IMR-90 (cell line): ENCODE data around the gene ATP6V0C. TPM values are rescaled to one million over a fixed set of nuclear protein-coding genes. Genes with fewer than 3 reads are reported as not detected.
A peak's percentile ranks its signal among the peaks of the same experiment; 100 is the strongest.

Source experiments
- ATAC-seq: fragments of 200-7000 bp; cut with Tn5 transposase; 2 replicates; pipeline ENCODE4 v1.9.1; 2020; ENCODE audit warnings: low read depth, mild to moderate bottlenecking, moderate library complexity
- BruUV-seq: library from RNA; stranded (reverse); fragments of 400-500 nt; replicated peaks from 2 replicates; lab custom pipeline; 2021; lab: Mats Ljungman, UMichigan
- CTCF ChIA-PET: fragments of 300-600 bp; formaldehyde crosslinking; extraction: SDS; loops from one replicate; lab custom pipeline; 2021; ENCODE audit warnings: antibody characterized with exemption; lab: Yijun Ruan, JAX
- POLR2A ChIA-PET: fragments of 300-600 bp; sonication (Branson Sonifier 250); formaldehyde crosslinking; loops from one replicate; lab custom pipeline; 2022; ENCODE audit warnings: antibody characterized with exemption; ENCODE audit not compliant: unreplicated experiment; lab: Charles Lee
- DNase-seq: peaks from one replicate; pipeline ENCODE4 v3.0.0; 2013
- H2AFZ ChIP-seq: replicated peaks from 2 replicates; pipeline ENCODE3; 2013; ENCODE audit warnings: low read length, mild to moderate bottlenecking; ENCODE audit not compliant: poor library complexity
- H2AK5ac ChIP-seq: 2 replicates; pipeline ENCODE4 v1.6.1; 2013; ENCODE audit warnings: low read depth, low read length, inconsistent platforms
- H2AK9ac ChIP-seq: replicated peaks from 2 replicates; pipeline ENCODE3; 2013; ENCODE audit warnings: mild to moderate bottlenecking, low read depth, low read length, moderate library complexity; ENCODE audit not compliant: poor library complexity
- H2BK120ac ChIP-seq: 2 replicates; pipeline ENCODE4 v1.6.1; 2013; ENCODE audit warnings: low read depth, low read length, inconsistent platforms
- H2BK15ac ChIP-seq: 3 replicates; pipeline ENCODE4 v1.6.1; 2013; ENCODE audit warnings: low read depth, low read length, inconsistent platforms
- H2BK20ac ChIP-seq: 2 replicates; pipeline ENCODE4 v1.6.1; 2013; ENCODE audit warnings: low read depth, mild to moderate bottlenecking, inconsistent platforms, low read length, moderate library complexity
- H2BK5ac ChIP-seq: 2 replicates; pipeline ENCODE4 v1.6.1; 2013; ENCODE audit warnings: mild to moderate bottlenecking, low read depth, low read length, inconsistent platforms; ENCODE audit not compliant: poor library complexity, severe bottlenecking
- H3K14ac ChIP-seq: replicated peaks from 2 replicates; pipeline ENCODE4 v1.6.1; 2013; ENCODE audit warnings: low read depth, low read length, inconsistent platforms
- H3K18ac ChIP-seq: 2 replicates; pipeline ENCODE4 v1.6.1; 2013; ENCODE audit warnings: low read depth, low read length, control low read depth
- H3K23ac ChIP-seq: 2 replicates; pipeline ENCODE4 v1.6.1; 2013; ENCODE audit warnings: low read depth, low read length, inconsistent platforms
- H3K27ac ChIP-seq: 2 replicates; pipeline ENCODE4 v1.5.1; 2013; ENCODE audit warnings: mild to moderate bottlenecking, control low read depth, low read length; ENCODE audit not compliant: insufficient read depth
- H3K27me3 ChIP-seq: 2 replicates; pipeline ENCODE4 v1.6.1; 2013; ENCODE audit warnings: low read length; ENCODE audit not compliant: control insufficient read depth, insufficient read depth
- H3K36me3 ChIP-seq: 2 replicates; pipeline ENCODE4 v1.6.1; 2013; ENCODE audit warnings: low read length, mixed read lengths; ENCODE audit not compliant: control insufficient read depth, insufficient read depth
- H3K4ac ChIP-seq: 2 replicates; pipeline ENCODE4 v1.6.1; 2013; ENCODE audit warnings: low read depth, low read length, inconsistent platforms
- H3K4me1 ChIP-seq: 2 replicates; pipeline ENCODE4 v1.6.1; 2013; ENCODE audit warnings: low read length, mixed read lengths; ENCODE audit not compliant: control insufficient read depth, insufficient read depth
- H3K4me2 ChIP-seq: 2 replicates; pipeline ENCODE4 v1.6.1; 2013; ENCODE audit warnings: low read depth, mild to moderate bottlenecking, control low read depth, low read length, moderate library complexity
- H3K4me3 ChIP-seq: 2 replicates; pipeline ENCODE4 v1.5.1; 2013; ENCODE audit warnings: low read depth, mild to moderate bottlenecking, control low read depth, low read length, moderate library complexity; ENCODE audit not compliant: insufficient read depth
- H3K56ac ChIP-seq: 2 replicates; pipeline ENCODE4 v1.6.1; 2013; ENCODE audit warnings: low read length, inconsistent platforms; ENCODE audit not compliant: insufficient read depth; ENCODE audit errors: extremely low read depth
- H3K79me1 ChIP-seq, 2 experiments: 2 replicates each; pipeline ENCODE4 v1.6.1; 2013; ENCODE audit warnings: low read length in 2 of 2, inconsistent platforms in 1 of 2, low read depth in 1 of 2
- H3K9ac ChIP-seq: 2 replicates; pipeline ENCODE4 v1.6.1; 2013; ENCODE audit warnings: low read depth, low read length, control low read depth
- H3K9me1 ChIP-seq: 2 replicates; pipeline ENCODE4 v1.6.1; 2013; ENCODE audit warnings: low read length, inconsistent platforms; ENCODE audit not compliant: insufficient read depth
- H3K9me3 ChIP-seq: 2 replicates; pipeline ENCODE4 v1.6.1; 2013; ENCODE audit warnings: low read length; ENCODE audit not compliant: control insufficient read depth, insufficient read depth
- H4K20me1 ChIP-seq: 2 replicates; pipeline ENCODE4 v1.6.1; 2013; ENCODE audit warnings: low read length, inconsistent platforms; ENCODE audit not compliant: insufficient read depth
- H4K5ac ChIP-seq: 2 replicates; pipeline ENCODE4 v1.6.1; 2013; ENCODE audit warnings: mild to moderate bottlenecking, low read depth, low read length, control low read depth
- H4K8ac ChIP-seq, 2 experiments: 2 replicates each; pipeline ENCODE4 v1.6.1; 2013; ENCODE audit warnings: low read depth in 2 of 2, low read length in 2 of 2, control low read depth in 1 of 2, inconsistent platforms in 1 of 2
- H4K91ac ChIP-seq: 2 replicates; pipeline ENCODE4 v1.6.1; 2013; ENCODE audit warnings: low read depth, low read length, inconsistent platforms; ENCODE audit not compliant: insufficient read depth
- BHLHE40 ChIP-seq: fragments of 150-350 bp; IDR thresholded peaks from 2 replicates; pipeline ENCODE4 v1.6.1; 2016; ENCODE audit warnings: mild to moderate bottlenecking, low read depth, low read length
- CEBPB ChIP-seq: IDR thresholded peaks from 2 replicates; pipeline ENCODE4 v1.6.1; 2012; ENCODE audit warnings: low read depth, low read length, improper control_type of control experiment
- ELK1 ChIP-seq: fragments of 150-350 bp; IDR thresholded peaks from 2 replicates; pipeline ENCODE4 v1.6.1; 2016; ENCODE audit warnings: low read depth, mild to moderate bottlenecking, low read length, moderate library complexity, borderline replicate concordance
- MAFK ChIP-seq: IDR thresholded peaks from 2 replicates; pipeline ENCODE4 v1.6.1; 2012; ENCODE audit warnings: low read depth, low read length, improper control_type of control experiment
- MXI1 ChIP-seq: IDR thresholded peaks from 2 replicates; pipeline ENCODE4 v1.6.1; 2012; ENCODE audit warnings: low read depth, mild to moderate bottlenecking, low read length, moderate library complexity, borderline replicate concordance
- NFE2L2 ChIP-seq: fragments of 150-350 bp; IDR thresholded peaks from 2 replicates; pipeline ENCODE4 v1.6.1; 2016; ENCODE audit warnings: low read depth, mild to moderate bottlenecking, low read length
- RAD21 ChIP-seq: IDR thresholded peaks from 2 replicates; pipeline ENCODE4 v1.6.1; 2012; ENCODE audit warnings: low read length, improper control_type of control experiment
- RCOR1 ChIP-seq: IDR thresholded peaks from 2 replicates; pipeline ENCODE4 v1.6.1; 2012; ENCODE audit warnings: mild to moderate bottlenecking, low read length, improper control_type of control experiment; ENCODE audit not compliant: insufficient replicate concordance
- WGBS, 2 experiments: methylation state at CpG; one replicate each; pipeline versions ENCODE4 v1.1.5 to v1.1.7; 2013; ENCODE audit warnings: missing lambda C conversion rate in 2 of 2; ENCODE audit not compliant: insufficient read length in 1 of 2; ENCODE audit errors: extremely low coverage in 2 of 2; 5-methylcytosine and 5-hydroxymethylcytosine counted together
- dilution Hi-C: fragments of 300-500 bp; cut with HindIII; formaldehyde crosslinking; loops from one replicate; pipeline ENCODE4 v1.14.3; 2018; ENCODE audit warnings: low sequenced_read_pairs; ENCODE audit not compliant: unreplicated experiment
- in situ Hi-C: fragments of 300-500 bp; cut with MboI; formaldehyde crosslinking; loops from 3 replicates; pipeline ENCODE4 v1.14.3; 2019; ENCODE audit warnings: low sequenced_read_pairs, inconsistent platforms, mixed read lengths
- intact Hi-C: fragments of 100-400 bp; cut with micrococcal nuclease; formaldehyde crosslinking; loops from 2 replicates; pipeline ENCODE4 v1.10.0; 2022
- polyA plus RNA-seq, 3 experiments: library from polyadenylated mRNA; depleted of rRNA; stranded (reverse); fragments of >200 nt; gene quantifications; 2 replicates each; pipeline ENCODE4 v1.2.3, GENCODE V29; 2012; ENCODE audit warnings: low replicate concordance in 1 of 3
- total RNA-seq: library from RNA; depleted of rRNA; stranded (reverse); fragments of >200 nt; gene quantifications from 2 replicates; pipeline ENCODE4 v1.2.3, GENCODE V29; 2012

Gene ATP6V0C
- total and polyA plus RNA-seq, 2 of the 4 experiments (the other 2 are of a cell fraction): 8.4 to 107 TPM

GRCh38 chr16:2507052-2507659 is 6.6 kb upstream of the ATP6V0C start:
- DNase-seq (no peak), ATAC-seq (no peak)
- H2AFZ ChIP-seq: no peak overlapping the region
- no peak overlapping the region for H3K4me3 ChIP-seq
- 0 out of 2 replicates have a peak, but pooled peaks cover 2% of the 10 kb centered on the region for H4K20me1 ChIP-seq
- H2AK5ac ChIP-seq: no peak overlapping the region
- no peak overlapping the region for H2BK15ac ChIP-seq
- POLR2A ChIA-PET: no interaction called here
- no peak overlapping the region for H3K9ac ChIP-seq
- intact Hi-C loops: no loop called here
- H4K5ac ChIP-seq: no peak overlapping the region
- BruUV-seq: no TSS peak
- H3K14ac ChIP-seq: no peak overlapping the region
- no peak overlapping the region for H2BK20ac ChIP-seq
- peaks cover 3% of the 10 kb centered on the region; the same call in 1 of the 2 replicates for H3K9me1 ChIP-seq
- peaks cover 0 to 11% of the 10 kb centered on the region in 2 experiments; a peak in 1 of 4 replicates for H3K79me1 ChIP-seq
- TF ChIP-seq CEBPB: no peak
- no peak for TF ChIP-seq MAFK
- no peak for TF ChIP-seq NFE2L2
- TF ChIP-seq RCOR1: no peak
- TF ChIP-seq MXI1: no peak
- no peak for TF ChIP-seq ELK1
- no peak for TF ChIP-seq RAD21
- TF ChIP-seq BHLHE40: no peak
- no peak overlapping the region for H3K4ac ChIP-seq
- H4K8ac ChIP-seq: no peak overlapping the region
- no peak overlapping the region for H2BK5ac ChIP-seq
- in situ Hi-C loops: loop anchor here (10.0 kb wide), 1 partner anchor 252 kb away; the partner anchor contains the start of gene ECI1
- peaks cover 12% of the 10 kb centered on the region for H3K4me1 ChIP-seq
- no peak overlapping the region for H3K56ac ChIP-seq
- no peaks in the 10 kb centered on the region for H3K36me3 ChIP-seq
- CTCF ChIA-PET: interaction anchor here (0.6 kb wide), 1 partner anchor 44 kb away, joined by 5 read pairs; no protein-coding TSS in a partner anchor
- H3K9me3 ChIP-seq: no peaks in the 10 kb centered on the region
- H4K91ac ChIP-seq: no peak overlapping the region
- H3K27ac ChIP-seq: no peak overlapping the region
- WGBS, 2 experiments: 87% methylated on average over 14 of the region's 14 CpGs; no CpG with 5 or more reads in 1 of the 2 experiments
- no peak overlapping the region for H3K23ac ChIP-seq
- H2BK120ac ChIP-seq: no peak overlapping the region
- peak overlapping the region; percentile 10 for H2AK9ac ChIP-seq
- no peaks in the 10 kb centered on the region for H3K27me3 ChIP-seq
- H3K4me2 ChIP-seq: no peak overlapping the region
- no peak overlapping the region for H3K18ac ChIP-seq
- dilution Hi-C loops: no loop called here
